DOHH2 (cell line): ENCODE results near the gene ZNF79.

Experiments
- CTCF ChIP-seq: fragments of 200-600 bp; sonication (generic); IDR thresholded peaks from one replicate; pipeline ENCODE4 v1.5.1; 2014; ENCODE audit warnings: antibody characterized with exemption, mild to moderate bottlenecking, low read depth, low read length; ENCODE audit not compliant: poor library complexity, severe bottlenecking
- EZH2phosphoT487 ChIP-seq: fragments of 200-600 bp; sonication (generic); IDR thresholded peaks from 2 replicates; pipeline ENCODE4 v1.6.1; 2017; ENCODE audit warnings: borderline replicate concordance, mild to moderate bottlenecking, antibody characterized with exemption, low read length, moderate library complexity, mixed read lengths

- TF ChIP-seq CTCF (no peak), EZH2phosphoT487 (no peak)
These were observed 25.3 kb upstream of the ZNF79 start for GRCh38 chr9:127398715-127399400.
